Thymus (tissue), 11 donors: Measurements from ENCODE around the gene AP2S1. TPM values are rescaled to one million over a fixed set of nuclear protein-coding genes. Genes with fewer than 3 reads are reported as not detected.
"Not testable (repeated sequence)": the region's sequence is repeated elsewhere in the genome, so short reads cannot be mapped to it uniquely, and the experiment has no call there.

Experiments used
- DNase-seq, 9 donors: peaks; one replicate each; pipeline ENCODE4 v3.0.0-alpha.2; 2013; ENCODE audit warnings: low spot score in 9 of 9, low read depth in 6 of 9, missing footprints in 1 of 9
- H3K27ac ChIP-seq, 2 donors: one replicate each; pipeline ENCODE4 v1.5.1; 2013; ENCODE audit warnings: control low read depth in 1 of 2, low read depth in 1 of 2, low read length in 1 of 2, mild to moderate bottlenecking in 1 of 2, moderate library complexity in 1 of 2
- H3K27me3 ChIP-seq, 2 donors: one replicate each; pipeline ENCODE4 v1.5.1; 2013; ENCODE audit warnings: low read length in 1 of 2; ENCODE audit not compliant: control insufficient read depth in 2 of 2, insufficient read depth in 1 of 2
- H3K36me3 ChIP-seq, 2 donors: one replicate each; pipeline ENCODE4 v1.5.1; 2013; ENCODE audit warnings: low read length in 1 of 2, mild to moderate bottlenecking in 1 of 2, moderate library complexity in 1 of 2; ENCODE audit not compliant: control insufficient read depth in 2 of 2, insufficient read depth in 2 of 2
- H3K4me1 ChIP-seq, 2 donors: one replicate each; pipeline ENCODE4 v1.5.1; 2013; ENCODE audit warnings: low read length in 2 of 2; ENCODE audit not compliant: control insufficient read depth in 2 of 2, insufficient read depth in 2 of 2
- H3K4me3 ChIP-seq, 2 donors: one replicate each; pipeline ENCODE4 v1.5.1; 2013; ENCODE audit warnings: low read length in 2 of 2, control low read depth in 1 of 2, mild to moderate bottlenecking in 1 of 2
- H3K9me3 ChIP-seq, 2 donors: one replicate each; pipeline ENCODE4 v1.5.1; 2013; ENCODE audit warnings: low read length in 1 of 2, mild to moderate bottlenecking in 1 of 2; ENCODE audit not compliant: control insufficient read depth in 2 of 2, insufficient read depth in 1 of 2
- WGBS: extraction: QIAGEN DNeasy Blood & Tissue Kit; methylation state at CpG from one replicate; pipeline ENCODE4 v1.1.7; 2013; 5-methylcytosine and 5-hydroxymethylcytosine counted together
- polyA plus RNA-seq: library from polyadenylated mRNA; stranded (reverse); fragments of 200-250 nt; gene quantifications from one replicate; pipeline ENCODE4 v1.2.3, GENCODE V29; 2013
- total RNA-seq: library from RNA; stranded (reverse); fragments of 120-200 nt; gene quantifications from one replicate; pipeline ENCODE4 v1.2.4, GENCODE V29; 2013
- donor health status: healthy.

Gene AP2S1
- total and polyA plus RNA-seq, 2 donors: 88.0 to 106 TPM

GRCh38 chr19:46838160-46838559 lies 12.5 kb downstream of the AP2S1 start:
- Histone ChIP-seq H3K36me3 (peaks cover 40 to 49% of the 10 kb centered on the region in 2 donors), H3K9me3 (no peaks in the 10 kb centered on the region), H3K4me1 (peaks cover 0 to 3% of the 10 kb centered on the region in 2 donors), H3K27ac (no peak overlapping the region), H3K27me3 (no peaks in the 10 kb centered on the region), H3K4me3 (no peak overlapping the region)
- WGBS: 92% methylated on average over 20 of the region's 20 CpGs
- DNase-seq: no peak

DNA sequence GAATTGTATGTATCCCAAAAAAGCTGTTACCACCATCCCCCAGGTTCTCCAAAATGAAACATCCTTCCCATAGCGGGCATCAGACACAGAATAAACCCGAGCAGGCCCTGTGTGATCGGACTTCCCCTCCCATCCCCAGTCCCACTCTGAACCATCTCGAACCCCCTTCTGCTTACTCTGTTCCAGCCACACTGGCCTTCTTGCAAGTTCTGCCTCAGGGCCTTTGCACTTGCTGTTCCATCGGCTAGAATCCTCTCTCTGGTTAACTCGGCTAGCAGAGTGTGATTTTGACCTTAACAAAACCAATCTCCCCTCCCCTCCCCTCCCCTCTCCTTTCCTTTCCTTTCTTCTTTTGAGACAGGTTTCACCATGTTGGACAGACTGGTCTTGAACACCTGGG lies 15.7 kb downstream of the AP2S1 start:
- peaks cover 24 to 29% of the 10 kb centered on the region in 2 donors for H3K36me3 ChIP-seq
- H3K9me3 ChIP-seq: no peaks in the 10 kb centered on the region
- no peaks in the 10 kb centered on the region for H3K27me3 ChIP-seq
- peaks cover 0 to under 1% of the 10 kb centered on the region in 2 donors for H3K4me1 ChIP-seq
- DNase-seq: no peak
- 98% methylated on average over 6 of the region's 6 CpGs for WGBS
- H3K4me3 ChIP-seq: no peak overlapping the region
- no peak overlapping the region for H3K27ac ChIP-seq

- no peak for DNase-seq
- peaks cover 0 to 8% of the 10 kb centered on the region in 2 donors for H3K4me1 ChIP-seq
- H3K36me3 ChIP-seq: peaks cover 15 to 25% of the 10 kb centered on the region in 2 donors
- no peaks in the 10 kb centered on the region for H3K27me3 ChIP-seq
- WGBS: 95% methylated on average over 5 of the region's 5 CpGs
- H3K9me3 ChIP-seq: no peaks in the 10 kb centered on the region
- H3K4me3 ChIP-seq: no peak overlapping the region
- H3K27ac ChIP-seq: no peak overlapping the region
Measured at GRCh38 chr19:46834121-46834520, 16.5 kb downstream of the AP2S1 start.

- WGBS: 97% methylated on average over 2 of the region's 2 CpGs
- H3K4me3 ChIP-seq: no peak overlapping the region
- no peak for DNase-seq
- peaks cover 0 to 22% of the 10 kb centered on the region in 2 donors for H3K4me1 ChIP-seq
- peaks cover 3% of the 10 kb centered on the region in 2 donors for H3K36me3 ChIP-seq
- no peak overlapping the region for H3K27ac ChIP-seq
- peaks cover 0 to 7% of the 10 kb centered on the region in 2 donors for H3K9me3 ChIP-seq
- H3K27me3 ChIP-seq: no peaks in the 10 kb centered on the region
Measured at GRCh38 chr19:46830864-46831263, 19.8 kb downstream of the AP2S1 start.

- peak overlapping the region in 1 of 2 donors; percentile 58 for H3K27ac ChIP-seq
- WGBS: 68% methylated on average over 5 of the region's 5 CpGs
- peak in 1 of 9 donors; percentile 40 for DNase-seq
- peaks cover 0 to 7% of the 10 kb centered on the region in 2 donors for H3K9me3 ChIP-seq
- H3K4me3 ChIP-seq: no peak overlapping the region
- no peaks in the 10 kb centered on the region for H3K36me3 ChIP-seq
- H3K4me1 ChIP-seq: peaks cover 4 to 36% of the 10 kb centered on the region in 2 donors
- no peaks in the 10 kb centered on the region for H3K27me3 ChIP-seq
Measured at GRCh38 chr19:46828484-46828883, 22.2 kb downstream of the AP2S1 start.

- no peak overlapping the region for H3K27ac ChIP-seq
- H3K4me1 ChIP-seq: peaks cover 21 to 61% of the 10 kb centered on the region in 2 donors
Measured at GRCh38 chr19:46825731-46826055, 25.0 kb downstream of the AP2S1 start.

DNA sequence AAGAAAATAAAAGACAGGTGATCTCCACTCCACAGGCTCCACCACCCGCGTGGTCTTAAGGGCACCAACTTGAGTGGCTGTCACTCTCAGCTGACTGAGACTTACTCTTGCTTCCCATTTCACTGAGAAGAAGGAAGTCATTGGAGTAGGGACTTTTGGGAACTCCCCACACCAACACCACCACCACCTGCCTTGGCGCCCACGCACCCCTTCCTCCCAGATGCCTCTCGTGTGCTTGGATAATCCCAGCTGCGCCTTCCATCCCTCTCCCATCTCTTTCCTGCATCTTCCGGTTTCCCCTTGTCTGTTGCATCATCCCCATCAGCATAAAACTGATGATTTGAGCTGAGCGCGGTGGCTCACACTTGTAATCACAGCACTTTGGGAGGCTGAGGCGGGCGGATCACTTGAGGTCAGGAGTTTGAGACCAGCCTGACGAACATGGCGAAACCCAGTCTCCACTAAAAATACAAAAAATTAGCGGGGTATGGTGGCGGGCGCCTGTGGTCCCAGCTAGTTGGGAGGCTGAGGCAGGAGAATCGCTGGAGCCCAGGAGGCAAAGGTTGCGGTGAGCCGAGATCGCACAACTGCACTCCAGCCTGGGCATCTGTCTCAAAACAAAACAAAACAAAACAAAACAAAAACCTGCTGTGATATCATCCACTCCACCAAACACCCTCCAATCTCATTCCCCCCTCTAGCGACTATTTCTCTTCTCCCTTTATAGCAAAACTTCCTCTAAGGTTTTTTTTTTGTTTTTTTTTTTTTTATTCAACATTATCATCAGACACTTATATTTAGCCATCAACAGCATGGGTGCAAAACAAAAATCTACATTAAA lies 25.5 kb downstream of the AP2S1 start:
- Histone ChIP-seq H3K9me3 (peaks cover 0 to 11% of the 10 kb centered on the region in 2 donors), H3K4me1 (peaks cover 27 to 67% of the 10 kb centered on the region in 2 donors), H3K36me3 (no peaks in the 10 kb centered on the region), H3K27me3 (no peaks in the 10 kb centered on the region), H3K27ac (peak overlapping the region; percentile 40 to 55), H3K4me3 (no peak overlapping the region)
- DNase-seq: peak in 1 of 9 donors; percentile 41
- 87% methylated on average over 21 of the region's 21 CpGs for WGBS

More at GRCh38 chr19:46825731-46826055, 25.0 kb downstream of the AP2S1 start:
- peaks cover 0 to 11% of the 10 kb centered on the region in 2 donors for H3K9me3 ChIP-seq
- no peak overlapping the region for H3K4me3 ChIP-seq
- H3K36me3 ChIP-seq: no peaks in the 10 kb centered on the region
- H3K27me3 ChIP-seq: no peaks in the 10 kb centered on the region
- WGBS: 94% methylated on average over 5 of the region's 5 CpGs
- DNase-seq: no peak

DNA sequence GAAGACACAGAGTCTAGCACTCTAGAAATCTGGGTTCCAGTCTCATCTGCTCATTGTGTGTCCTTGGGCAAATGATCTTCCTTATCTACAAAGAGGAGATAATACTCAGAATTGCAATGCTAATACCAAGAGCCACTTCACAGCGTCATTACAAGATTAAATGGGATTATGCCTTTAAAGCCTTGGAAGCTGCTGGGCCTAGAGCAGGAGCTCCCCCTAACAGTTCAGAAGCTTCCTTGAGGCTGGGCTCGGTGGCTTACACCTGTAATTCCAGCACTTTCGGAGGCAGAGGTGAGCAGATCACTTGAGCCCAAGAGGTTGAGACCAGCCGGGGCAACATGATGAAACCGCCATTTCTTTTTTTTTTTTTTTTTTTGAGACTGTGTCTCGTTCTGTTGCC lies 27.6 kb downstream of the AP2S1 start:
- WGBS: 94% methylated on average over 6 of the region's 6 CpGs
- H3K9me3 ChIP-seq: peaks cover 0 to 15% of the 10 kb centered on the region in 2 donors
- no peak overlapping the region for H3K4me3 ChIP-seq
- H3K36me3 ChIP-seq: no peaks in the 10 kb centered on the region
- no peaks in the 10 kb centered on the region for H3K27me3 ChIP-seq
- peak overlapping the region in 1 of 2 donors; percentile 69 for H3K27ac ChIP-seq
- H3K4me1 ChIP-seq: peaks cover 30 to 62% of the 10 kb centered on the region in 2 donors
- DNase-seq: no peak

DNA sequence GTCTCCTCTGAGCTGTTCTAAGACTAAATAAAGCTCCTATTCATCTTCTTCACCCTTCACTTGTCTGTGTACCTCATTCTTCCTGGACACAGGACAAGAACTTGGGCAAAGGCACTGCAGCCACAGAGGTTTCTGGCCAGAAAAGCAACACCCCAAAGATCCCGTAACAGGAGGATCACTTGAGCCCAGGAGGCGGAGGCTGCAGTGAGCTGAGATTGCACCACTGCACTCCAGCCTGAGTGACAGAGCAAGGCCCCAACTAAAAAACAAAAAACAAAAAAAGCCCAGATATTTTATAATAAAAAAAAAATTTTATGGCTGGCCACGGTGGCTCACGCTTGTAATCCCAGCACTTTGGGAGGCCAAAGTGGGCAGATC lies 28.2 kb downstream of the AP2S1 start:
- not testable (repeated sequence) for DNase-seq, H3K36me3 ChIP-seq, H3K27me3 ChIP-seq, H3K4me3 ChIP-seq
- peaks cover 0 to 14% of the 10 kb centered on the region in 2 donors for H3K9me3 ChIP-seq
- H3K27ac ChIP-seq: peak overlapping the region; percentile 98 to 100
- peaks cover 30 to 61% of the 10 kb centered on the region in 2 donors for H3K4me1 ChIP-seq
- 94% methylated on average over 4 of the region's 4 CpGs for WGBS
